GM23338 (cell line): ENCODE data around the gene CYGB. TPM values are rescaled to one million over a fixed set of nuclear protein-coding genes. Genes with fewer than 3 reads are reported as not detected.

Source experiments
- ATAC-seq: fragments of 200-7000 bp; cut with Tn5 transposase; 3 replicates; pipeline ENCODE4 v1.9.1; 2020
- DNase-seq: peaks from one replicate; pipeline ENCODE4 v3.0.0-alpha.2; 2015; ENCODE audit warnings: low spot score
- H2AFZ ChIP-seq: fragments of 200-600 bp; sonication (generic); 2 replicates; pipeline ENCODE4 v1.8.0; 2016; ENCODE audit warnings: antibody characterized with exemption, mild to moderate bottlenecking, moderate library complexity
- H3F3A ChIP-seq: fragments of 200-600 bp; sonication (generic); replicated peaks from 2 replicates; pipeline ENCODE4 v1.8.0; 2017; ENCODE audit warnings: antibody characterized with exemption, mixed run types, low read depth
- H3K27ac ChIP-seq: fragments of 200-600 bp; sonication (generic); 2 replicates; pipeline ENCODE4 v1.6.1; 2016; ENCODE audit warnings: low read depth
- H3K27me3 ChIP-seq: fragments of 200-600 bp; sonication (generic); 2 replicates; pipeline ENCODE4 v1.8.0; 2016; ENCODE audit warnings: mild to moderate bottlenecking, mixed run types, moderate library complexity; ENCODE audit not compliant: insufficient read depth
- H3K36me3 ChIP-seq: fragments of 200-600 bp; sonication (generic); 2 replicates; pipeline ENCODE4 v1.8.0; 2016; ENCODE audit warnings: mild to moderate bottlenecking; ENCODE audit not compliant: insufficient read depth
- H3K4me1 ChIP-seq: fragments of 200-600 bp; sonication (generic); 2 replicates; pipeline ENCODE4 v1.8.0; 2016; ENCODE audit warnings: mild to moderate bottlenecking, moderate library complexity; ENCODE audit not compliant: insufficient read depth
- H3K4me2 ChIP-seq: fragments of 200-600 bp; sonication (generic); 2 replicates; pipeline ENCODE4 v1.7.1; 2017; ENCODE audit warnings: mixed run types
- H3K4me3 ChIP-seq: fragments of 200-600 bp; sonication (generic); 2 replicates; pipeline ENCODE4 v1.6.1; 2016; ENCODE audit warnings: mixed run types
- H3K79me2 ChIP-seq: fragments of 200-600 bp; sonication (generic); replicated peaks from 2 replicates; pipeline ENCODE4 v1.8.0; 2017; ENCODE audit warnings: mild to moderate bottlenecking; ENCODE audit not compliant: insufficient read depth
- H3K9me2 ChIP-seq: fragments of 200-600 bp; sonication (generic); 2 replicates; pipeline ENCODE4 v1.8.0; 2017; ENCODE audit not compliant: insufficient read depth
- H4K20me1 ChIP-seq: fragments of 200-600 bp; sonication (generic); replicated peaks from 2 replicates; pipeline ENCODE4 v1.8.0; 2017; ENCODE audit warnings: mild to moderate bottlenecking; ENCODE audit not compliant: insufficient read depth
- H3K27ac Mint-ChIP-seq: 2 replicates; pipeline ENCODE4 v1.8.0; 2020; ENCODE audit warnings: inconsistent platforms, mild to moderate bottlenecking, moderate library complexity, mixed read lengths
- H3K27me3 Mint-ChIP-seq: 3 replicates; pipeline ENCODE4 v1.8.0; 2022; ENCODE audit warnings: low read depth, mild to moderate bottlenecking, moderate library complexity, mixed read lengths, inconsistent platforms; ENCODE audit not compliant: insufficient read depth, poor library complexity
- H3K36me3 Mint-ChIP-seq: 3 replicates; pipeline ENCODE4 v1.8.0; 2021; ENCODE audit warnings: low read depth, mild to moderate bottlenecking, inconsistent platforms, moderate library complexity, mixed read lengths
- H3K4me1 Mint-ChIP-seq: 3 replicates; pipeline ENCODE4 v1.8.0; 2020; ENCODE audit warnings: mild to moderate bottlenecking, inconsistent platforms, mixed read lengths
- H3K4me3 Mint-ChIP-seq: 3 replicates; pipeline ENCODE4 v1.8.0; 2021; ENCODE audit warnings: moderate library complexity, mild to moderate bottlenecking, inconsistent platforms, mixed read lengths
- H3K9me3 Mint-ChIP-seq: 3 replicates; pipeline ENCODE4 v1.8.0; 2020; ENCODE audit warnings: moderate library complexity, mild to moderate bottlenecking, inconsistent platforms, mixed read lengths
- CREB1 ChIP-seq: fragments of 250-450 bp; sonication (Bioruptor Pico); IDR thresholded peaks from 2 replicates; pipeline ENCODE4 v1.5.0; 2020; ENCODE audit warnings: low read depth, mild to moderate bottlenecking, moderate library complexity
- EZH2 ChIP-seq: fragments of 200-600 bp; sonication (generic); IDR thresholded peaks from one replicate; pipeline ENCODE4 v1.8.0; 2017; ENCODE audit warnings: antibody characterized with exemption, mild to moderate bottlenecking, low read depth; ENCODE audit not compliant: unreplicated experiment
- EZH2phosphoT487 ChIP-seq: fragments of 200-600 bp; sonication (generic); IDR thresholded peaks from one replicate; pipeline ENCODE4 v1.8.1; 2018; ENCODE audit warnings: antibody characterized with exemption; ENCODE audit not compliant: unreplicated experiment
- JUNB ChIP-seq: IDR thresholded peaks from one replicate; pipeline ENCODE4 v1.6.1; 2016; ENCODE audit warnings: antibody characterized with exemption; ENCODE audit not compliant: unreplicated experiment
- NANOG ChIP-seq: IDR thresholded peaks from 2 replicates; pipeline ENCODE4 v1.6.1; 2016; ENCODE audit warnings: antibody characterized with exemption, borderline replicate concordance
- POLR2AphosphoS5 ChIP-seq: IDR thresholded peaks from 2 replicates; pipeline ENCODE4 v1.6.1; 2016; ENCODE audit warnings: antibody characterized with exemption, low read depth
- STAT1 ChIP-seq: IDR thresholded peaks from one replicate; pipeline ENCODE4 v1.6.1; 2016; ENCODE audit warnings: antibody characterized with exemption; ENCODE audit not compliant: unreplicated experiment
- ZNF114 ChIP-seq: fragments of 250-450 bp; sonication (Bioruptor Pico); IDR thresholded peaks from 2 replicates; pipeline ENCODE4 v1.5.0; 2020; ENCODE audit warnings: mild to moderate bottlenecking, moderate library complexity
- ZNF331 ChIP-seq: fragments of 250-450 bp; sonication (Bioruptor Pico); IDR thresholded peaks from 2 replicates; pipeline ENCODE4 v1.5.0; 2020; ENCODE audit warnings: low read depth, mild to moderate bottlenecking, moderate library complexity
- polyA plus RNA-seq: library from polyadenylated mRNA; unstranded; fragments of >200 nt; fragmentation: Nextera tagmentation; extraction: Ambion mirVana; gene quantifications from 2 replicates; pipeline ENCODE4 v1.2.1, GENCODE V29; 2016
- total RNA-seq: library from RNA; depleted of rRNA; stranded (reverse); fragments of >200 nt; shearing (Covaris generic); gene quantifications from 2 replicates; pipeline ENCODE4 v1.2.3, GENCODE V29; 2014
- TF ChIP-seq, protein P1 (sequence below): IDR thresholded peaks from one replicate; pipeline ENCODE4 v1.6.1; 2018; ENCODE audit warnings: antibody characterized with exemption; ENCODE audit not compliant: unreplicated experiment
- TF ChIP-seq, protein P2 (sequence below), 2 experiments: fragments of 200-600 bp in 1 of 2; sonication (generic) in 1 of 2; conservative IDR thresholded peaks; 2 replicates each; pipeline versions ENCODE4 v1.5.1 to v1.6.1; 2016 to 2017; ENCODE audit warnings: antibody characterized with exemption in 2 of 2, low read depth in 2 of 2, mild to moderate bottlenecking in 2 of 2, moderate library complexity in 1 of 2
- TF ChIP-seq, protein P3 (sequence below): IDR thresholded peaks from 2 replicates; pipeline ENCODE4 v1.6.1; 2016; ENCODE audit warnings: antibody characterized with exemption
- TF ChIP-seq, protein P4 (sequence below): fragments of 250-450 bp; sonication (Bioruptor Pico); IDR thresholded peaks from 2 replicates; pipeline ENCODE4 v1.5.0; 2020; ENCODE audit warnings: mild to moderate bottlenecking, moderate library complexity

Gene CYGB
- total and polyA plus RNA-seq, 2 experiments from 2014 or later = 1.2 to 1.7 TPM

- H3K27me3 ChIP-seq = no peaks in the 10 kb centered on the region
- H3K4me3 ChIP-seq = no peak overlapping the region
- no peaks in the 10 kb centered on the region for H3K9me2 ChIP-seq
- no peaks in the 10 kb centered on the region for H3K36me3 ChIP-seq
- H3K27ac ChIP-seq = no peak overlapping the region
- H3K27ac Mint-ChIP-seq = no peak overlapping the region
- H3F3A ChIP-seq = no peaks in the 10 kb centered on the region
- ATAC-seq (no peak), DNase-seq (no peak)
- H3K4me3 Mint-ChIP-seq = no peak overlapping the region
- peaks cover 10% of the 10 kb centered on the region for H3K4me1 ChIP-seq
- TF ChIP-seq EZH2phosphoT487 (no peak), ZNF331 (CRISPR knock-in tag) (no peak), EZH2 (no peak), NANOG (no peak), JUNB (no peak), STAT1 (no peak), ZNF114 (no peak), POLR2AphosphoS5 (no peak), CREB1 (no peak)
- TF ChIP-seq, protein P1, sequence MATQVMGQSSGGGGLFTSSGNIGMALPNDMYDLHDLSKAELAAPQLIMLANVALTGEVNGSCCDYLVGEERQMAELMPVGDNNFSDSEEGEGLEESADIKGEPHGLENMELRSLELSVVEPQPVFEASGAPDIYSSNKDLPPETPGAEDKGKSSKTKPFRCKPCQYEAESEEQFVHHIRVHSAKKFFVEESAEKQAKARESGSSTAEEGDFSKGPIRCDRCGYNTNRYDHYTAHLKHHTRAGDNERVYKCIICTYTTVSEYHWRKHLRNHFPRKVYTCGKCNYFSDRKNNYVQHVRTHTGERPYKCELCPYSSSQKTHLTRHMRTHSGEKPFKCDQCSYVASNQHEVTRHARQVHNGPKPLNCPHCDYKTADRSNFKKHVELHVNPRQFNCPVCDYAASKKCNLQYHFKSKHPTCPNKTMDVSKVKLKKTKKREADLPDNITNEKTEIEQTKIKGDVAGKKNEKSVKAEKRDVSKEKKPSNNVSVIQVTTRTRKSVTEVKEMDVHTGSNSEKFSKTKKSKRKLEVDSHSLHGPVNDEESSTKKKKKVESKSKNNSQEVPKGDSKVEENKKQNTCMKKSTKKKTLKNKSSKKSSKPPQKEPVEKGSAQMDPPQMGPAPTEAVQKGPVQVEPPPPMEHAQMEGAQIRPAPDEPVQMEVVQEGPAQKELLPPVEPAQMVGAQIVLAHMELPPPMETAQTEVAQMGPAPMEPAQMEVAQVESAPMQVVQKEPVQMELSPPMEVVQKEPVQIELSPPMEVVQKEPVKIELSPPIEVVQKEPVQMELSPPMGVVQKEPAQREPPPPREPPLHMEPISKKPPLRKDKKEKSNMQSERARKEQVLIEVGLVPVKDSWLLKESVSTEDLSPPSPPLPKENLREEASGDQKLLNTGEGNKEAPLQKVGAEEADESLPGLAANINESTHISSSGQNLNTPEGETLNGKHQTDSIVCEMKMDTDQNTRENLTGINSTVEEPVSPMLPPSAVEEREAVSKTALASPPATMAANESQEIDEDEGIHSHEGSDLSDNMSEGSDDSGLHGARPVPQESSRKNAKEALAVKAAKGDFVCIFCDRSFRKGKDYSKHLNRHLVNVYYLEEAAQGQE = no peak
- TF ChIP-seq, protein P2, sequence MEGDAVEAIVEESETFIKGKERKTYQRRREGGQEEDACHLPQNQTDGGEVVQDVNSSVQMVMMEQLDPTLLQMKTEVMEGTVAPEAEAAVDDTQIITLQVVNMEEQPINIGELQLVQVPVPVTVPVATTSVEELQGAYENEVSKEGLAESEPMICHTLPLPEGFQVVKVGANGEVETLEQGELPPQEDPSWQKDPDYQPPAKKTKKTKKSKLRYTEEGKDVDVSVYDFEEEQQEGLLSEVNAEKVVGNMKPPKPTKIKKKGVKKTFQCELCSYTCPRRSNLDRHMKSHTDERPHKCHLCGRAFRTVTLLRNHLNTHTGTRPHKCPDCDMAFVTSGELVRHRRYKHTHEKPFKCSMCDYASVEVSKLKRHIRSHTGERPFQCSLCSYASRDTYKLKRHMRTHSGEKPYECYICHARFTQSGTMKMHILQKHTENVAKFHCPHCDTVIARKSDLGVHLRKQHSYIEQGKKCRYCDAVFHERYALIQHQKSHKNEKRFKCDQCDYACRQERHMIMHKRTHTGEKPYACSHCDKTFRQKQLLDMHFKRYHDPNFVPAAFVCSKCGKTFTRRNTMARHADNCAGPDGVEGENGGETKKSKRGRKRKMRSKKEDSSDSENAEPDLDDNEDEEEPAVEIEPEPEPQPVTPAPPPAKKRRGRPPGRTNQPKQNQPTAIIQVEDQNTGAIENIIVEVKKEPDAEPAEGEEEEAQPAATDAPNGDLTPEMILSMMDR (conservative IDR thresholded peaks at IDR 0.05; ENCODE audit: low read depth in 2 of 2) = no peak
- TF ChIP-seq, protein P3, sequence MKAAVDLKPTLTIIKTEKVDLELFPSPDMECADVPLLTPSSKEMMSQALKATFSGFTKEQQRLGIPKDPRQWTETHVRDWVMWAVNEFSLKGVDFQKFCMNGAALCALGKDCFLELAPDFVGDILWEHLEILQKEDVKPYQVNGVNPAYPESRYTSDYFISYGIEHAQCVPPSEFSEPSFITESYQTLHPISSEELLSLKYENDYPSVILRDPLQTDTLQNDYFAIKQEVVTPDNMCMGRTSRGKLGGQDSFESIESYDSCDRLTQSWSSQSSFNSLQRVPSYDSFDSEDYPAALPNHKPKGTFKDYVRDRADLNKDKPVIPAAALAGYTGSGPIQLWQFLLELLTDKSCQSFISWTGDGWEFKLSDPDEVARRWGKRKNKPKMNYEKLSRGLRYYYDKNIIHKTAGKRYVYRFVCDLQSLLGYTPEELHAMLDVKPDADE = no peak
- TF ChIP-seq, protein P4, sequence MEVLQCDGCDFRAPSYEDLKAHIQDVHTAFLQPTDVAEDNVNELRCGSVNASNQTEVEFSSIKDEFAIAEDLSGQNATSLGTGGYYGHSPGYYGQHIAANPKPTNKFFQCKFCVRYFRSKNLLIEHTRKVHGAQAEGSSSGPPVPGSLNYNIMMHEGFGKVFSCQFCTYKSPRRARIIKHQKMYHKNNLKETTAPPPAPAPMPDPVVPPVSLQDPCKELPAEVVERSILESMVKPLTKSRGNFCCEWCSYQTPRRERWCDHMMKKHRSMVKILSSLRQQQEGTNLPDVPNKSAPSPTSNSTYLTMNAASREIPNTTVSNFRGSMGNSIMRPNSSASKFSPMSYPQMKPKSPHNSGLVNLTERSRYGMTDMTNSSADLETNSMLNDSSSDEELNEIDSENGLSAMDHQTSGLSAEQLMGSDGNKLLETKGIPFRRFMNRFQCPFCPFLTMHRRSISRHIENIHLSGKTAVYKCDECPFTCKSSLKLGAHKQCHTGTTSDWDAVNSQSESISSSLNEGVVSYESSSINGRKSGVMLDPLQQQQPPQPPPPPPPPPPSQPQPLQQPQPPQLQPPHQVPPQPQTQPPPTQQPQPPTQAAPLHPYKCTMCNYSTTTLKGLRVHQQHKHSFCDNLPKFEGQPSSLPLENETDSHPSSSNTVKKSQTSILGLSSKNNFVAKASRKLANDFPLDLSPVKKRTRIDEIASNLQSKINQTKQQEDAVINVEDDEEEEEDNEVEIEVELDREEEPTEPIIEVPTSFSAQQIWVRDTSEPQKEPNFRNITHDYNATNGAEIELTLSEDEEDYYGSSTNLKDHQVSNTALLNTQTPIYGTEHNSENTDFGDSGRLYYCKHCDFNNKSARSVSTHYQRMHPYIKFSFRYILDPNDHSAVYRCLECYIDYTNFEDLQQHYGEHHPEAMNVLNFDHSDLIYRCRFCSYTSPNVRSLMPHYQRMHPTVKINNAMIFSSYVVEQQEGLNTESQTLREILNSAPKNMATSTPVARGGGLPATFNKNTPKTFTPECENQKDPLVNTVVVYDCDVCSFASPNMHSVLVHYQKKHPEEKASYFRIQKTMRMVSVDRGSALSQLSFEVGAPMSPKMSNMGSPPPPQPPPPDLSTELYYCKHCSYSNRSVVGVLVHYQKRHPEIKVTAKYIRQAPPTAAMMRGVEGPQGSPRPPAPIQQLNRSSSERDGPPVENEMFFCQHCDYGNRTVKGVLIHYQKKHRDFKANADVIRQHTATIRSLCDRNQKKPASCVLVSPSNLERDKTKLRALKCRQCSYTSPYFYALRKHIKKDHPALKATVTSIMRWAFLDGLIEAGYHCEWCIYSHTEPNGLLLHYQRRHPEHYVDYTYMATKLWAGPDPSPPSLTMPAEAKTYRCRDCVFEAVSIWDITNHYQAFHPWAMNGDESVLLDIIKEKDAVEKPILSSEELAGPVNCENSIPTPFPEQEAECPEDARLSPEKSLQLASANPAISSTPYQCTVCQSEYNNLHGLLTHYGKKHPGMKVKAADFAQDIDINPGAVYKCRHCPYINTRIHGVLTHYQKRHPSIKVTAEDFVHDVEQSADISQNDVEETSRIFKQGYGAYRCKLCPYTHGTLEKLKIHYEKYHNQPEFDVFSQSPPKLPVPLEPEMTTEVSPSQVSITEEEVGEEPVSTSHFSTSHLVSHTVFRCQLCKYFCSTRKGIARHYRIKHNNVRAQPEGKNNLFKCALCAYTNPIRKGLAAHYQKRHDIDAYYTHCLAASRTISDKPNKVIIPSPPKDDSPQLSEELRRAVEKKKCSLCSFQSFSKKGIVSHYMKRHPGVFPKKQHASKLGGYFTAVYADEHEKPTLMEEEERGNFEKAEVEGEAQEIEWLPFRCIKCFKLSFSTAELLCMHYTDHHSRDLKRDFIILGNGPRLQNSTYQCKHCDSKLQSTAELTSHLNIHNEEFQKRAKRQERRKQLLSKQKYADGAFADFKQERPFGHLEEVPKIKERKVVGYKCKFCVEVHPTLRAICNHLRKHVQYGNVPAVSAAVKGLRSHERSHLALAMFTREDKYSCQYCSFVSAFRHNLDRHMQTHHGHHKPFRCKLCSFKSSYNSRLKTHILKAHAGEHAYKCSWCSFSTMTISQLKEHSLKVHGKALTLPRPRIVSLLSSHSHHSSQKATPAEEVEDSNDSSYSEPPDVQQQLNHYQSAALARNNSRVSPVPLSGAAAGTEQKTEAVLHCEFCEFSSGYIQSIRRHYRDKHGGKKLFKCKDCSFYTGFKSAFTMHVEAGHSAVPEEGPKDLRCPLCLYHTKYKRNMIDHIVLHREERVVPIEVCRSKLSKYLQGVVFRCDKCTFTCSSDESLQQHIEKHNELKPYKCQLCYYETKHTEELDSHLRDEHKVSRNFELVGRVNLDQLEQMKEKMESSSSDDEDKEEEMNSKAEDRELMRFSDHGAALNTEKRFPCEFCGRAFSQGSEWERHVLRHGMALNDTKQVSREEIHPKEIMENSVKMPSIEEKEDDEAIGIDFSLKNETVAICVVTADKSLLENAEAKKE (CRISPR knock-in tag) = no peak
- H3K27me3 Mint-ChIP-seq = peaks cover 15% of the 10 kb centered on the region
- no peaks in the 10 kb centered on the region for H3K9me3 Mint-ChIP-seq
- no peaks in the 10 kb centered on the region for H3K79me2 ChIP-seq
- H2AFZ ChIP-seq = no peak overlapping the region
- peaks cover 16% of the 10 kb centered on the region for H3K4me1 Mint-ChIP-seq
- H3K36me3 Mint-ChIP-seq = no peaks in the 10 kb centered on the region
- H3K4me2 ChIP-seq = no peak overlapping the region
- peaks cover 12% of the 10 kb centered on the region for H4K20me1 ChIP-seq
Observed at GRCh38 chr17:76490112-76490710, 47.3 kb downstream of the CYGB start.
